Coronary artery (tissue), 2 donors: ENCODE measurements around the gene CFLAR.

ENCODE experiments used
- DNase-seq: peaks from one replicate; pipeline ENCODE4 v3.0.0-alpha.2; 2017; ENCODE audit warnings: low spot score
- H3K27ac ChIP-seq, 2 donors: fragments of 200-600 bp; sonication (generic); one replicate each; pipeline ENCODE4 v1.5.1; 2016 to 2019
- H3K4me3 ChIP-seq: fragments of 200-600 bp; sonication (generic); 2 replicates; pipeline ENCODE4 v1.5.1; 2016; ENCODE audit warnings: mild to moderate bottlenecking, moderate library complexity
- TF ChIP-seq, protein P1 (sequence below): fragments of 200-600 bp; sonication (generic); IDR thresholded peaks from one replicate; pipeline ENCODE4 v1.5.1; 2019; ENCODE audit warnings: antibody characterized with exemption

CFLAR gene

DNA sequence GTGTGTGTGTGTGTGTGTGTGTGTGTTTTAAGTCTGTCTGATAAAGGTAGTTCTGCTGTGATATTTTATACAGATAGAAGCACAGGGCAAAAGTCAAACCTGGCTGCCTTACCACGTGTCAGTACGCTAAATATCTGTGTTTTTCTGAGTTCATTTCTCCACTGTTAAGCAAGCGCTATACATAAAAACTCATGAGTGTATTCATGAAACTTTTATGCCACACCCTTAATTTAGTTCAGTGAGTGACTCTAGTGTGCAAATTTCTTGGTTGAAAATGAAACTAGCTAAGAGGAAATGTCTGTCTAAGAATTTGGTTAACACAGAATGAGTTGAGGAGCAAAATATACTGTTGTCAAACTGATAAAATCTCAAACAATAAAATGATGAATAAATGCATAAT lies 78.1 kb downstream of the CFLAR start:
- no peak overlapping the region for H3K4me3 ChIP-seq
- no peak overlapping the region for H3K27ac ChIP-seq
- TF ChIP-seq, protein P1, sequence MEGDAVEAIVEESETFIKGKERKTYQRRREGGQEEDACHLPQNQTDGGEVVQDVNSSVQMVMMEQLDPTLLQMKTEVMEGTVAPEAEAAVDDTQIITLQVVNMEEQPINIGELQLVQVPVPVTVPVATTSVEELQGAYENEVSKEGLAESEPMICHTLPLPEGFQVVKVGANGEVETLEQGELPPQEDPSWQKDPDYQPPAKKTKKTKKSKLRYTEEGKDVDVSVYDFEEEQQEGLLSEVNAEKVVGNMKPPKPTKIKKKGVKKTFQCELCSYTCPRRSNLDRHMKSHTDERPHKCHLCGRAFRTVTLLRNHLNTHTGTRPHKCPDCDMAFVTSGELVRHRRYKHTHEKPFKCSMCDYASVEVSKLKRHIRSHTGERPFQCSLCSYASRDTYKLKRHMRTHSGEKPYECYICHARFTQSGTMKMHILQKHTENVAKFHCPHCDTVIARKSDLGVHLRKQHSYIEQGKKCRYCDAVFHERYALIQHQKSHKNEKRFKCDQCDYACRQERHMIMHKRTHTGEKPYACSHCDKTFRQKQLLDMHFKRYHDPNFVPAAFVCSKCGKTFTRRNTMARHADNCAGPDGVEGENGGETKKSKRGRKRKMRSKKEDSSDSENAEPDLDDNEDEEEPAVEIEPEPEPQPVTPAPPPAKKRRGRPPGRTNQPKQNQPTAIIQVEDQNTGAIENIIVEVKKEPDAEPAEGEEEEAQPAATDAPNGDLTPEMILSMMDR = no peak
- DNase-seq = no peak

DNA sequence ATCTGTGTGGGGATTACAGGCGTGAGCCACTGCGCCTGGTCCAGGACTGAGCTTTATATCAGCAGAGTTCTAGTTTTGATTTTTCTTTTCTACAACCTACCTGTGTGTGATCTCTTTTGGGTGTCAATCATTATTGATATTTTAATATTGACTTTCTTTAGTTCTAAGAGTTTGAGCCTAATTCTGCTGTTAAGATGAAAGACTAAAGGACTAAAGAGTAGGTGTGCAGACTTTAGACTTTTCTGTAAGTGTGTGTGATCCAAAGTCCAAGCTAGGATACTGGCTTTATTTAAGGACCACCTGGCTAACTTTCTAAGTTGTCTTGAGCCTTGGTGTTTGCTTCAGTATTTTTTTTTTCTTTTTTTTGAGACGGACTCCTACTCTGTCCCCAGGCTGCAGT lies 79.4 kb downstream of the CFLAR start:
- Histone ChIP-seq H3K4me3 (no peak overlapping the region), H3K27ac (no peak overlapping the region)
- no peak for DNase-seq
- TF ChIP-seq, protein P1 = no peak

DNA sequence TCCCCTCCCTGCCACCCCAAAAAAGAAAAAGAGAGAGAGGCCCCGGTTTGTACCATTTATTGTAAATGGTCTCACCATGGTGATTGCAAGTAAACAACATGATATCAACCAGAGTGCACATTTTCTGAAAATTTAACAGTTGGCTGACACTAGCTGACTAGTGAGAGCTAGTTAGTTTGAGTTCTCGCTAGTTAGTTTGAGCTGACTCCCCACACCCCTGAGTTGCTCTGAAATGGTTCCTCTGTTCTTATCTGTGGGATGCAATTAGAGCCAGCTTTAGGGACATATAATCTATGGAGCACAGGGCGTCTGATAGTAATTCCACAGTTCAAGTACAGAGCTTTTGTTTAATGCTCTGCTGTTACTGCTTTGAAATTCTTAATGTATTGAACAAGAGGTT lies 80.0 kb downstream of the CFLAR start:
- Histone ChIP-seq H3K4me3 (no peak overlapping the region), H3K27ac (no peak overlapping the region)
- TF ChIP-seq, protein P1 = no peak
- DNase-seq = no peak

DNA sequence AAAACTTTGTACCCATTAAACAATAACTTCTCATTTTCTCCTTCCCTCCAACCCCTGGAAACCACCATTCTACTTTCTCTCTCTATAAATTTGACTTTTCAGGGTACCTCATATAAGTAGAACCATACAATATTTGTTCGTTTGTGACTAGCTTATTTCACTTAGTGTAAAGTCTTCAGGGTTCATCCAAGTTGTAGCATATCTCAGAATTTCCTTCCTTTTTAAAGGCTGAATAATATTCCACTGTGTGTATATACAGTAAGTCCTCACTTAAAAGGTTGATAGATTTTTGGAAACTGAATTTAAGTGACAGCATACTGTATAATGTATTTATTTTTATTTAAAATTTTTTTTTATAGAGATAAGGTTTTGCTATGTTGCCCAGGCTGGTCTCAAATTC lies 80.8 kb downstream of the CFLAR start:
- TF ChIP-seq, protein P1 = no peak
- H3K27ac ChIP-seq = no peak overlapping the region

DNA sequence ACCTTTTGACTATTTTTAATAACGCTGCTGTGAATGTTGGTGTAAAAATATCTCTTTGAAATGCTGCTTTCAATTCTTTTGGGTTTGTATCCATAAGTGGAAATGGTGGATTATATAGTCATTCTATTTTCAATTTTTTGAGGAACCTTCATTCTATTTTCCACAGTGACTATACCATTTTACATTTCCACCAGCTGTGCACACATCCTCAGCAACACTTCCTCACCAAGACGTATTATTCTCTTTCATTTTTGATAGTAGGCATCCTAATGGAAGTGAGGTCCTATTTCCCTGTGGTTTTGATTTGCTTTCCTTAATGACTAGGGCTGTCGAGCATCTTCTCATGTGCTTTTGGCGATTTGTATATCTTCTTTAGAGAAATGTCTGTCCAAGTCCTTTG lies 81.8 kb downstream of the CFLAR start:
- no peak overlapping the region for H3K27ac ChIP-seq
- H3K4me3 ChIP-seq = no peak overlapping the region
- no peak for DNase-seq
- TF ChIP-seq, protein P1 = no peak

More for the DNA sequence above, 80.8 kb downstream of the CFLAR start:
- no peak for DNase-seq
- no peak overlapping the region for H3K4me3 ChIP-seq

DNA sequence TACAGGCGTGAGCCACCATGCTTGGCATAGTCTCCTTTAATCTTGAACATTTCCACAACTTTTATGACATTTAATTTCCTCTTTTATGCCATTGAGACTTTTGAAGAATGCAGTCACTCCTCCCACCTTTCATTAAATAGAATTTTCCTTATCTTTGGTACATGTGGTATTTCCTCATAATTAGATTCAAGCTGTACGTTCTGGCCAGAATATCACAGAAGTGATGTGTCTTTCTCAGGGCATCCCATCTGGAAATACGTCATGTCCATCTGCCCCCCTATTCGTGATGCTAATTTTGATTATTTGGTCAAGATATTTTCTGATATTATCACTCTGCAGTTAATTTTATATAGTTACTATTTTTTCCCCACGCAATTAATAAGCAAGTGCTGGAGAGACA lies 83.9 kb downstream of the CFLAR start:
- DNase-seq = no peak
- Histone ChIP-seq H3K4me3 (no peak overlapping the region), H3K27ac (no peak overlapping the region)
- TF ChIP-seq, protein P1 = no peak

DNA sequence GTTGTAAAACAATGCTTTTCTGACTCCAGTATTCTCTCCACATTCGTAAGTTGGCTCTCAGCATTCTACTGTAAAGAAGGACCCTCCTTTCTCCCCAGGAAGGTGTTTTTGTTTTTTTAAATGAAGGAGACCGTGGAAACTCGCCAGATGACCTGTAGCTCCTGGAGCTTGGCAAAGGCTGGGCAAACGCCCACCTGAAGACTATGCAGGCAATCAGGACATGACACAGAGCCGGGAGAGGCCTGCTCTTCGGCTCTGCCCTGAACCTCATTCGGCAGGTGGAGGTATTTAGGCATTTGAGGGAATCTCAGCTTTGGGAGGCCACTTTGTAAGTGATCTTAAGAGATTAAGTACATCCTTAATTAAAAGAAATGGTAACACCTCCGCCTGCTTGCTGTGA lies 84.4 kb downstream of the CFLAR start:
- no peak overlapping the region for H3K4me3 ChIP-seq
- H3K27ac ChIP-seq = no peak overlapping the region
- no peak for DNase-seq
- TF ChIP-seq, protein P1 = no peak
